Ovary (tissue), 3 donors: Measurements from ENCODE around the gene RNF152.

ENCODE experiments used
- EP300 ChIP-seq: sonication (generic); formaldehyde crosslinking; IDR thresholded peaks from one replicate; pipeline ENCODE4 v1.6.1; 2017; ENCODE audit warnings: antibody characterized with exemption
- POLR2A ChIP-seq: fragments of 450-650 bp; IDR thresholded peaks from one replicate; pipeline ENCODE4 v1.6.1; 2017; ENCODE audit warnings: antibody characterized with exemption, mild to moderate bottlenecking, moderate library complexity
- TF ChIP-seq, protein P1 (sequence below), 3 donors: fragments of 450-650 bp in 2 of 3; fragments of 200-600 bp in 1 of 3; IDR thresholded peaks; one replicate each; pipeline versions ENCODE4 v1.5.1 to v1.8.0; 2016 to 2022; ENCODE audit warnings: antibody characterized with exemption in 3 of 3, mild to moderate bottlenecking in 1 of 3
- donor health status: DM: no; HTN: no; CAD: no.

DNA sequence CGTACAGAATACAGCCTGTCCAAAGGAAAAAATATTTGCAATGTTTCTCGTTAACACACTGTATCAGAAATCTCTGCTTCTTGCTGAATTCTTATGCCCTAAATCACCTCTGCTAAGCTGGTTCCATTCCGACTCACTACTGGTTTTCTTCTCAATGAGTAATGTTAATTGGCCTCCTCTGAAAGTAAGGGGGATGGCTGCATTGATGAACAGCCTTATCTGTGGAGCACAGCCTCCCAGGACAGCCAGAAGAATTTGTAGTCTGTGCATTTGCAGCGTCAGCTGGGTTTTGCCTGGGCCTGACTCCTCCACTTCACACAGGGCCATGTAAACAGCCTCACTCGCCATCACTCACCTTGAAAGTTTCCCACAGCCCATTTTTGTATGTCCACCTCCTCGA, 127.7 kb downstream of the RNF152 start:
- TF ChIP-seq, protein P1, sequence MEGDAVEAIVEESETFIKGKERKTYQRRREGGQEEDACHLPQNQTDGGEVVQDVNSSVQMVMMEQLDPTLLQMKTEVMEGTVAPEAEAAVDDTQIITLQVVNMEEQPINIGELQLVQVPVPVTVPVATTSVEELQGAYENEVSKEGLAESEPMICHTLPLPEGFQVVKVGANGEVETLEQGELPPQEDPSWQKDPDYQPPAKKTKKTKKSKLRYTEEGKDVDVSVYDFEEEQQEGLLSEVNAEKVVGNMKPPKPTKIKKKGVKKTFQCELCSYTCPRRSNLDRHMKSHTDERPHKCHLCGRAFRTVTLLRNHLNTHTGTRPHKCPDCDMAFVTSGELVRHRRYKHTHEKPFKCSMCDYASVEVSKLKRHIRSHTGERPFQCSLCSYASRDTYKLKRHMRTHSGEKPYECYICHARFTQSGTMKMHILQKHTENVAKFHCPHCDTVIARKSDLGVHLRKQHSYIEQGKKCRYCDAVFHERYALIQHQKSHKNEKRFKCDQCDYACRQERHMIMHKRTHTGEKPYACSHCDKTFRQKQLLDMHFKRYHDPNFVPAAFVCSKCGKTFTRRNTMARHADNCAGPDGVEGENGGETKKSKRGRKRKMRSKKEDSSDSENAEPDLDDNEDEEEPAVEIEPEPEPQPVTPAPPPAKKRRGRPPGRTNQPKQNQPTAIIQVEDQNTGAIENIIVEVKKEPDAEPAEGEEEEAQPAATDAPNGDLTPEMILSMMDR (IDR thresholded peaks at IDR 0.05): no peak
- TF ChIP-seq POLR2A (no peak), EP300 (no peak)
